Measurements from ENCODE around the gene DOK4. TPM values are rescaled to one million over a fixed set of nuclear protein-coding genes. Genes with fewer than 3 reads are reported as not detected.
A peak's percentile ranks its signal among the peaks of the same experiment; 100 is the strongest.
"Not testable (repeated sequence)": the region's sequence is repeated elsewhere in the genome, so short reads cannot be mapped to it uniquely, and the experiment has no call there.

The DOK4 gene
- total RNA-seq, 1 donor from 2014 or later = 123 TPM

DNA sequence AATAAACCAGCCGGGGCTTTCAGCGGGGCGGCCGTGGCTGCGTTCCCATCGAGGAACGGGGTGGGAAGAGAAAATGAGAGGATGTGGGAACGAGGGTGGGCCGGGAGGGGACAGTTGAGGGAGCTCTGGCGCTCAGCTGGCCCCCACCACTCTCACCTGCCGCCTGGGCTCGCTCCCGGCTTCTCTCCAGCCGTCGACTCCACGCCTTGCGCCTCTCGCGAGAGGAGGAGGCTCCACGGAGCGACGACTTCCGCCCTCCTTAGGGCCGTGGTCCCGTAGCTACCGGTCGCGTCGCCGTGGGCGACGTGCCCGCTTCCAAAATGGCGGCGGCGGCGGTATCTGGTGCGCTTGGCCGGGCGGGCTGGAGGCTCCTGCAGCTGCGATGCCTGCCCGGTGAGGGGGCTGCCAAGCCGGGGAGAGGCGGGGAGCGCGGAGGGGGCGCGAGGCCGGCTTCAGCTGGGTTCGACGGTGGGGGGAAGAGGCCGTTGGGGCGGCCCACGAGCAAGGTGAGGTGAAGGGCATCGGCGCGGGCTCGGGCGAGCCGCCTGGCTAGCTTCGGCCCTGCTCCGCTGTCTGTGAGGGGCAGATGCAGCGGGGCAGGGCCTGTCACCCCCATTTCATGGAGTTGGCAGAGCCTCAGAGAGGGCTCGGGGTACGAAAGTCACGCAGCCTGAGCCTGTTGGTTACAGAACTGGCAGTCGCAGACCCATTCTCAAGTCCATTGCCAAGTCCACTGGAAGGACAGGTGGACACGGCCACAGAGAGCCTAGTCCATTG, 38.9 kb downstream of the DOK4 start, which contains the start of the genes CIAPIN1 and COQ9:
Gene CIAPIN1, minus strand, starts transcription at position 200 of the 777 bp plus-strand sequence. CDS start 6,457 bp downstream, outside the sequence.
Gene COQ9, plus strand, starts transcription at position 294 of the 777 bp plus-strand sequence. Its CDS starts 27 bp downstream, at position 321.
- DNase-seq (ENCODE audit: low spot score) = peak; percentile 97

DNA sequence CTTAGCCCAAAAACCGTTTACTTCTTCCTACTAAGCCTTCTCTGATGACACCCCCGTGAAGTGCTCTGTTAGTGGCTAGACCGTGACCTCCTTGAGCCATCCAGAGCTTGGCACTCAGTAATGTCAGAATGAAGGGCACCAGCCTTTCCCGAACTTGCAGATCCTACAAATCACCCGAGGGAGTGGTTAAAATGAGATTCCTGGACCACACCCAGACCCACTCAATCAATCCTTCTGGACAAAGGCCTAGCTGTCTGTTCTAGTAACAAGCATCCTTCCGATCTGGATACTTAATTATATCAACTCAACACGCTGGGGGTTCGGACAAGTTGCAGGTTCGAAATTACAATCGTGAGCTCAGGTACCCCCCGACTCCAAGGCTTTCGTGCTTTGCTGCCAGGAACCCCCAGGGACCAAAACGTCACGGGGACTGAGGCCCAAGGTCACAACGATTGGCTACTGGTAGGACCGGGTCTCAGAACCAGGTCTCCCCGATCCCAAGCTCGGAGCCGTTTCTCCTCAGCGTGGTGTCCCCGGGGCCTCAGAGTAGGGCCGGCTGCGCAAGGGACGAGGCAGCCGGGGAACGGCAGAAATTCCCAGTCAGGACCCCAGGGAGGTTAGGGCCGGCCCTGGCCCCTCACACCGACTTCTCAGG, 39.6 kb downstream of the DOK4 start:
- no peak for DNase-seq (ENCODE audit: low spot score)

DNA sequence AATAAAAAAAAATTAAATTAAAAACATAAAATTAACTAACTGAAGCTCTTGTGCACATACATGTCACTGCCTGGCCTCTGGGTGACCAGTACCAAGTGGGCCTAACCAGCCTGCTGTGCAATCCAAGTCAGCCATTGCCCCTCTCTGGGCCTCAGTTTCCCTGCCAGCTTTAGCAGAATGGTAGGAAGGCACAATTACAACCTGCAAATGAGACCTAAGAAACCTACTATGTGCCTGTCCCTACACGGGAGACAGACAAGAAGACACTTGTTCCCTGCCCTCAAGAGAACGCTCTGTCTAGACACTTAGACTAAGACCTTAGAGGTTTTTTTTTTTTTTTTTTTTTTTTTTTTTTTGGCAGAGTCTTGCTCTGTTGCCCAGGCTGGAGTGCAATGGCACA, 40.8 kb downstream of the DOK4 start:
- no peak for DNase-seq (ENCODE audit: low spot score)

DNA sequence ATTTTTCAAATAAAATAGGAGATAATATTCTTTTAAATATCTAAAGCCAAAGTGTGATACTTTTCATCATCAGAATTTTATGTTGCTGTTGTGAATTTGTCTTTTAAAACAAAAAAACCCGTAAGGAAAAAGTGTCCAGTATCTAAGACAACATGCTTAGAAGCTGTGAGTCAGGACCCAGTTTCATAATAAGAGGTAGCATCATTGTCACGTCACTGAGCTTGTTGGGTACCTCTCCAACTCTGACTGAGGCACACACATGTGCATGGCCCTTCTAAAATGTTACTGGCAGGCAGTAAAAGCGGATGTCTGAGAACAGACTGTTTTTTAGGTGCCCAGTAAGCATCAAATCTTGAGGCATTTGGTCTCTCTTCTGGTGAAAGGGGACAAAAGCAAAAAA, 41.6 kb downstream of the DOK4 start:
- DNase-seq (ENCODE audit: low spot score) = no peak

DNA sequence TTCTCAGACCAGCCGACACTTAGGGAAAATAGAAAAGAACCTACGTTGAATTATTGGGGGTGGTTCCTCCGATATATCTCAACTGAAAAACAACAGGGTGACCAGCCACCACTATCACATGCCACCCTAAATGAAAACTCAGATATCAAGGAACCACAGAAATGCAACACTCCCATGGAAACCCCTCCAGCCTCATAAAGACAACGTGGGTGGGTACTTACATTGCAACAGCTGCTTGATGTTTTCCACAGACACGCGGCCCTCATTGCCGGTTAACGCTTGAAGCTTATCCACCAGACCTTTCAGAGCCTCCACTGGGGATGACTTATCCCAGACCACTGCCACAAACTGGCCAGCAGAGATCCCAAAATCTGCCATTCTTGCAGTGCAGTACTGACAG, 45.7 kb downstream of the DOK4 start:
- not testable (repeated sequence) for DNase-seq (ENCODE audit: low spot score)

DNA sequence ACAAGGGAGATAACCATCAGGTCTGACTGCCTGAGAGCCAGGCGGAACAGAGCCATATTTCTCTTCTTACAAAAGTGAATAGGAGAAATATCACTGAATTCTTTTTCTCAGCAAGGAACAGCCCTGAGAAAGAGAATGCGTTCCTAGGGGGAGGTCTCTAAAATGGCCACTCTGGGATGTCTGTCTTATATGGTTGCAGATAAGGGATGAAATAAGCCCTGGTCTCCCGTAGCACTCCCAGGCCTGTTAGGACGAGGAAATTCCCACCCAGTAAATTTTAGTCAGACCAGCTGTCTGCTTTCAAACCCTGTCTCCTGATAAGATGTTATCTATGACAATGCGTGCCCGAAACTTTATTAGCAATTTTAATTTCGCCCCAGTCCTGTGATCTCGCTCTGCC, 46.3 kb downstream of the DOK4 start:
- DNase-seq (ENCODE audit: low spot score) = not testable (repeated sequence)

DNA sequence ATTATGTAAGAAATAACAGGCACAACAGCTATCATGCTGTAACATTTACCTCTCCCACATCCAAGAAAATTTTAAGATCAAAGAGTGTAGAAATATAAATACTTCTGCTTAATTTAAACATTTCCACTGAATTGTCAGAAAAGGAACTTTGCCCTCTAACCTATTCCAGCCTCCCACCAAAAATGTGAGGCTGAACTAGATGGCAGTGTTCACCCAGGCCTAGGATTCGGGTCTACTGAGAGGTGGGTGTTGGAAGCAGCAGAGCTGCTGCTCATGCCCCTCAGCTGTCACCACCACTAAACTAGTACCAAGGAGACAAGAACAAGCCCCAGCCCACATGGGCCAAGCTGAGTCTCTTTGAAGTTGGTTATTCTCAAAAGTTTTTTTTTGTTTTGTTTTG, 50.5 kb downstream of the DOK4 start:
- no peak for DNase-seq (ENCODE audit: low spot score)

DNA sequence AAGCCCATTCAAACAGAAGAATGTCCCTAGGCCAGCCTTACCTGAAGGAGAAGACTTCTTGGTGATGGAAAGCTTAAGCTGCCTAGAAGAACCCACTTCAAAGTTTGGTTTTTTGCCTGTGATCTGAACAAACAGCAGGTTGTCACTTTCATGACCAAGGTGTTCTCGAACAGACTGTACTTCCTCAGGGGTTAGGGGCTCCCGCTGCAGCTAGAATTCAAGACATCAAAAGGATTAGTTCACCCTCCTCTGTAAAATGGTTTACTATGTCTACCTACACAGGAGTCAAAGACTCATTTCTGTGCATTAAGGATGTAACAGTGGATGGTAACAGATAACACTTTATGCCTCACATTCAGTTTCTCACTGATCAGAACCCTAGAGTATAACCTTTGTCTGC, 52.3 kb downstream of the DOK4 start:
- no peak for DNase-seq (ENCODE audit: low spot score)

DNA sequence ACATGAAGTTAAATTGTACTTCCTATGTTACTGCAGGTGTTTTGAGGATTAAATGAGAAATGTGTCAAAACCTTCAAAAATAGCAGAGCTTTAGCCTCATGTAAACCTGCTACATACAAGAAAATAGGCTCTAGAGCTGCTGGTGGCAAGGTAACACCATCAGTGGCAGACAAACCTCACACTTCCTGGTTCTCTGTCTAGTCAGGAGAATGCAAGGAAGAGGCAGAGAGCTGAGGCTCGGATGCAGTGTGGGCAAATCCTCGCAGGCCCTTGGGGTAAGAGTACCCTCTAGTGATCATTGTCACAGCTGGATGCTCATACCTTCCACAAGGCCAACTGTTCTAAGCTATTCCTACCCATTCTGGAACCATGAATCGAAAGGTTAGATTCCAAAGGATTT, 53.3 kb downstream of the DOK4 start:
- DNase-seq (ENCODE audit: low spot score) = no peak

DNA sequence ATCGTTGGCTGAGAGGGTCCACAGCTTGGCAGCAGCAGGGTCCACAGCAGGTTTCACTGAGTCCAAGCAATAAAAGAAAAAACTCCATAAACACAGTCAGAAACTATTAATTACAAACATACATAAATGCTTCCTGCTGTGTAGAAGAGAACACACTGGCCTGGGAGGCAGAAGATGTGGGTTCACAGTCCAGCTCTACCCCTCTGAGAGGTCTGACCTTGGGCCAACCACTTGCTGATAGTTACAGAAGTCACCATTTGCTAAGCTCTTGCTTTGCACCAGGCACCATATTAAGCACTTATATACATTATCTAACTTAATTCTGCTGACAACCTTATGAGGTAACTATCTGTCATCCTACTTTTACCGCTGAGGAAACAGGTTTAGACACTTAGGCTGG, 53.8 kb downstream of the DOK4 start:
- peak; percentile 44 for DNase-seq (ENCODE audit: low spot score)

DNA sequence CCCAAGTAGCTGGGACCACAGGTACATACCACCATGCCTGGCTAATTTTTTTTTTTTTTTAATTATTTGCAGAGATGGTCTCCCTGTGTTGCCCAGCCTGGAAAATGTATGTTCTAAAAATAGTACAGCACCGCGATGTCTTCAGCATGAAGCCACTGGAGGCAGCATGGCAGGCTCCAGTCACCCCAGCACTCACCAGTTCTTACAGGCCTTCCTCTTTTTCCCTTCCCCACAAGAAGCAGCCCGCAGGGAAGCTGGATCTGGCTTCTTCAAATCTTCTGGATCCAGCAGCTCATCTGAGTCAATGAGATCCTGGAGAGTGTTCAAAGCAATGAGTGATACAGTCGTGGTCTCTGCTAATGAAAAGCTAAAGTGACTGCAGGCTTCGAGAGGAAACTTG, 55.3 kb downstream of the DOK4 start:
- DNase-seq (ENCODE audit: low spot score) = no peak

DNA sequence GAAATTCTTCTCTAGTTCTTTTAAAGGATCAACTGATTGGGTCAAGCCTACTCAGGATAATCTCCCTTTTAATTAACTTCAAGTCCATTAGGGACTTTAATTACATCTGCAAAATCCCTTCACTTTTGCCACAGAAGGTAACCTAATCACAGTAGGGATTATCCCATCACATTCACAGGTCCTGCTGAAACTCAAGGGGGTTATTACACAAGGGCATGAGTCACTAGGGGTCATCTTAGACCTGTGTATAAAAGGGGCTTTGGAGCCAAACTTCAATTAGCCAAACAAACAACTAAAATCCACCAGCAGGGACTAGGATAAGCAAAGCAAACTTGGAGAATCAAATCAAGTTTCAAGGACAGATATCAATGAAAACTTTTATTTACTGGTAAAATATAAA, 58.5 kb downstream of the DOK4 start:
- no peak for DNase-seq (ENCODE audit: low spot score)

DNA sequence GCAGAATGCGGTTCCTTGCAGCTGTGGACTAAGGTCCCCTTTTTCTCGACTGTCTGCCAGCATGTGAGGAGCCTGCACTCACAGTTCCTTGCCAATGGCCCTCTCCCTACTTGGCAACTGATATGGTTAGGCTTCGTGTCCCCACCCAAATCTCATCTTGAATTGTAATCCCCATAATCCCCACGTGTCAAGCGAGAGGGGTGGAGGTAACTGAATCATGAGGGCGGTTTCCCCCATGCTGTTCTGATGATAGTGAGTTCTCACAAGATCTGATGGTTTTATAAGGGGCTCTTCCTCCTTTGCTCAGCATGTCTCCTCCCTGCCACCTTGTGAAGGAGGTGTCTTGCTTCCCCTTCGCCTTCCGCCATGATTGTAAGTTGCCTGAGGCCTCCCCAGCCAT, 59.0 kb downstream of the DOK4 start:
- DNase-seq (ENCODE audit: low spot score) = no peak

DNA sequence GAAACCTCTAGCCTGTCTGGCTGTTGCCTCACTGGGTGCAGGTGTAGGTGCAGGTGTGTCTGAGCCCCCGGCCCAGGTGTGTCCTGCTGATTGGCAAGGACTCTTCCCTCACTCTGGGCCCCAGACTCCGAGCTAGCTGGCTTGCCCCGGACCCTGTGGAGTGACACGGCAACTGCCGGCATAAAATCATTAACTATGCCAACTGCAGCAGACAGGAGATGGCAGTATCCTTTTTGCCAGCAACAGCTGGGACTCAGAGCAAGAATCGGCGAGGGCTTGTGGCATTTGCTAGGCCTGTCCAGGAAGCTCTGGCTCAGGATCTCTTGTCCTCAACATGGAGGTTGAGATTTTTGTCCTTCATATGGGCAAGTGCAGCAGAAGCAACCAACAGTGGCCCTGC, 59.9 kb downstream of the DOK4 start:
- no peak for DNase-seq (ENCODE audit: low spot score)

DNA sequence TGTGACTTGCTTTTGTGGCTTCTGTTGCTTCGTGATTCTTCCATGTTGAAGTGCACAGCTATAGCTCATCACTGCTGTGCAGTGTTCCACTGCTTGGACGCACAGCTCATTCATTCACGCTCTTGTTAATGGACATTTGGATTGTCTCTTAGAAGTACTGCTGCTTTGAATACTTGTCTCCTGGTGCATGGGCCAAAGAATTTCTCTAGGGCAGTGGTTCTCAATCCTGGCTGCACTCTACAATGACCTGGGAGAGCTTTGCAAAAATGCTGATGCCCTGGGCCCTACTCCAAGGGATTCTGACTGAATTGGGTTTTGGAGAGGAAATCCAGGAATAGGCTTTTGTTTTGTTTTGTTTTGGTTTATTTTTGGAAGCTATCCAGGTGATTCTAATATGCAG, 61.7 kb downstream of the DOK4 start:
- DNase-seq (ENCODE audit: low spot score) = no peak

DNA sequence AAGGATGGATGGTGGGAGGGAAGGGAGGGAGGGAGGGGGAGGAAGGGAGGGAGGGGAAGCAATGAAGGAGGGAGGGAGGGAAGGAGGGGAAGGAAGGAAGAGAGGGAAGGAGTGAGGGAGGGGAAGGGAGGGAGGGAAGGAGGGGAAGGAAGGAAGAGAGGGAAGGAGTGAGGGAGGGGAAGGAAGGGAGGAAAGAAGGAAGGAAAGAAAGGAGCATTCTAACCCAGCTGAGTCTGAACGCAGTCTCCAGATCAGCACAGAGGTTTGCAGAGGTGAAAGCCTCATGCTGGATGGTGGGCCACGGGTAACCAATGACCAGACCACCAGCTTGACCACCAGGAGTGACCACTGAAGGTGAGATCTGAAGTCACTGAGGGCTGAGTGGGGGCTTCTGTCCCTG, 63.1 kb downstream of the DOK4 start:
- DNase-seq (ENCODE audit: low spot score) = no peak

DNA sequence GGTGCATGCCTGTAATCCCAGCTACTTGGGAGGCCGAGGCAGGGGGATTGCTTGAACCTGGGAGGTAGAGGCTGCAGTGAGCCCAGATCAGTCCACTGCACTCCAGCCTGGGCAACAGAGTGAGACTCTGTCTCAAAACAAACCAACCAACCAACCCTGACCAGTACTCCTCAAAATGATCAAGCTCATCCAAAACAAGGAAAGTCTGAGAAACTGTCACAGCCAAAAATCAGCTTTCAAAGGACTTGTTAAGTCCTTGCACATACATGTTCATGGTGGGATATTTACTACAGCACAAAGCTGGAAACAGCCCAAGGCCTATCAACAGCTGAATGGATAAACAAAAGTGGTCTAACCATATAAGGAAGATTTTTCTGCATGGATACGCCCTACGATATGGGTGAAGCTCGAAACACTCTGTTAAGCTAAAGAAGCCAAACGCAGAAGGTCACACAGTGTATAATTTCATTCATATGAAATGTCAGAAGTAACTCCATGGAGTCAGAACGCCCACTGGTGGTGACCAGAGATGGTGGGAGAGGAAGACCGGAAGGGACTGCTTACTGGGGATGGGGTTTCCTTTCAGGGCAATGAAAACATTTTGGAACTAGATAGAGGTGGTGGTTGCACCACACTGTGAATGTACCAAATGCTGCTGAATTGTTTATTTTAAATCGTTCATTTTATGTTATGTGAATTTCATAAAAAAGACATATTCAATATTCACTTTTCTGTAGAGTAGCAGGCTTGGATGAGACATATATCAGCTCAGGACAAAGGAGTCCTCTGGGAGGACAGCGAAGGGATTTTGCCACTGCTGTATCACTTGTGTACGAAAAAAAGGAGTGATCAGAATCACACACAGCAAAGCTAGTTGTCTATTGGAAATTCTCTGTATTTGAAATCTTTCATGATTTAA, 64.0 kb downstream of the DOK4 start:
- peak; percentile 50 for DNase-seq (ENCODE audit: low spot score)

Other genes with a start within 250 kb of the DOK4 start
- 46.4 TPM for gene ARL2BP, start 241.2 kb downstream of the DOK4 start, total RNA-seq
- 206 TPM for gene PLLP, start 201.8 kb downstream of the DOK4 start, total RNA-seq
- gene CCL22, start 127.7 kb downstream of the DOK4 start, total RNA-seq = 1.4 TPM
- gene CX3CL1, start 114.0 kb downstream of the DOK4 start, total RNA-seq = 19.7 TPM
- gene CCL17, start 81.7 kb downstream of the DOK4 start, total RNA-seq = not detected
- gene CIAPIN1, start 39.1 kb downstream of the DOK4 start, total RNA-seq = 45.4 TPM
- 79.8 TPM for gene COQ9, start 39.0 kb downstream of the DOK4 start, total RNA-seq
- gene POLR2C, start 23.8 kb downstream of the DOK4 start, total RNA-seq = 65.7 TPM
- gene CCDC102A, start 50.1 kb upstream of the DOK4 start, total RNA-seq = 10.2 TPM
- 3.7 TPM for gene ADGRG5, start 56.1 kb upstream of the DOK4 start, total RNA-seq
- 312 TPM for gene ADGRG1, start 142.1 kb upstream of the DOK4 start, total RNA-seq
- gene ADGRG3, start 181.8 kb upstream of the DOK4 start, total RNA-seq = 0.60 TPM
- 1.9 TPM for gene DRC7, start 208.3 kb upstream of the DOK4 start, total RNA-seq
- 23.4 TPM for gene KATNB1, start 249.3 kb upstream of the DOK4 start, total RNA-seq

Data from mucosa of gallbladder (tissue), 1 donor.